Cardiac muscle cell (in vitro differentiated cells and primary cell): ENCODE results near the gene FXYD7. TPM values are rescaled to one million over a fixed set of nuclear protein-coding genes. Genes with fewer than 3 reads are reported as not detected.
"Not testable (repeated sequence)": the region's sequence is repeated elsewhere in the genome, so short reads cannot be mapped to it uniquely, and the experiment has no call there.

Experiments used
- DNase-seq, 2 donors: peaks; one replicate each; pipeline versions ENCODE4 v3.0.0 to v3.0.0-alpha.2; 2010 to 2017; ENCODE audit warnings: low read depth in 1 of 2, low spot score in 1 of 2
- H3K27ac ChIP-seq: fragments of 200-600 bp; sonication (generic); 2 replicates; pipeline ENCODE4 v1.5.1; 2016
- H3K27me3 ChIP-seq: fragments of 200-600 bp; sonication (generic); 2 replicates; pipeline ENCODE4 v1.6.0; 2016; ENCODE audit warnings: control low read depth
- H3K36me3 ChIP-seq: fragments of 200-600 bp; sonication (generic); 2 replicates; pipeline ENCODE4 v1.5.1; 2016; ENCODE audit warnings: control low read depth
- H3K4me1 ChIP-seq: fragments of 200-600 bp; sonication (generic); 2 replicates; pipeline ENCODE4 v1.8.1; 2017; ENCODE audit warnings: low read depth, mild to moderate bottlenecking, mixed run types
- H3K4me3 ChIP-seq: fragments of 200-600 bp; sonication (generic); 2 replicates; pipeline ENCODE4 v1.5.1; 2016; ENCODE audit warnings: mild to moderate bottlenecking
- H3K9me3 ChIP-seq: fragments of 200-600 bp; sonication (generic); 2 replicates; pipeline ENCODE4 v1.5.1; 2017; ENCODE audit warnings: low read depth, mild to moderate bottlenecking, control low read depth
- polyA plus RNA-seq: library from polyadenylated mRNA; unstranded; fragments of >200 nt; fragmentation: Nextera tagmentation; extraction: Ambion mirVana; gene quantifications from 2 replicates; pipeline ENCODE4 v1.2.1, GENCODE V29; 2016
- total RNA-seq: library from RNA; depleted of rRNA; stranded (reverse); fragments of >200 nt; gene quantifications from 2 replicates; pipeline ENCODE4 v1.2.3, GENCODE V29; 2016
- TF ChIP-seq, protein P1 (sequence below): IDR thresholded peaks from 2 replicates; pipeline ENCODE4 v1.5.1; 2012; ENCODE audit warnings: low read depth, mild to moderate bottlenecking, low read length

The FXYD7 gene
- total and polyA plus RNA-seq, 2 experiments from 2014 or later, result 2.6 to 3.5 TPM

DNA sequence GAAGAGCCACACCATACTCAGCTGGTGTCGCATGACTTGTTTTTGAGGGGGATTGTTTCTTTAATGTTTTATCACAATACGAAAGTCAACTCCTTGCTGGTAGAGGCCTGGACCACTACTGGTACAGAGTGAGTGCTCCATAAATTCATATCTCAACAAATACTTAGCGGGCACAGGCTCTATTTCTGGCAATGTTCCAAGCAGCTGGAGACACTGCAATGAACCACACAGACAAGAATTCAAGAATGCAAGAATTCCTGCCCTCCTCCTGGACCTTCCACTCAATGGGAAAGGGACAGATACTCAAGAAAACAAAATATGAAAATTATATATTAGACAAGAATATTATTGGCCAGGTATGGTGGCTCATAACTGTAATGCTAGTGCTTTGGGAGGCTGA lies 6.4 kb downstream of the FXYD7 start:
- Histone ChIP-seq H3K27me3 (peaks cover 28% of the 10 kb centered on the region), H3K4me1 (peaks cover 6% of the 10 kb centered on the region), H3K27ac (no peak overlapping the region), H3K36me3 (no peaks in the 10 kb centered on the region), H3K9me3 (no peaks in the 10 kb centered on the region), H3K4me3 (no peak overlapping the region)
- TF ChIP-seq, protein P1, sequence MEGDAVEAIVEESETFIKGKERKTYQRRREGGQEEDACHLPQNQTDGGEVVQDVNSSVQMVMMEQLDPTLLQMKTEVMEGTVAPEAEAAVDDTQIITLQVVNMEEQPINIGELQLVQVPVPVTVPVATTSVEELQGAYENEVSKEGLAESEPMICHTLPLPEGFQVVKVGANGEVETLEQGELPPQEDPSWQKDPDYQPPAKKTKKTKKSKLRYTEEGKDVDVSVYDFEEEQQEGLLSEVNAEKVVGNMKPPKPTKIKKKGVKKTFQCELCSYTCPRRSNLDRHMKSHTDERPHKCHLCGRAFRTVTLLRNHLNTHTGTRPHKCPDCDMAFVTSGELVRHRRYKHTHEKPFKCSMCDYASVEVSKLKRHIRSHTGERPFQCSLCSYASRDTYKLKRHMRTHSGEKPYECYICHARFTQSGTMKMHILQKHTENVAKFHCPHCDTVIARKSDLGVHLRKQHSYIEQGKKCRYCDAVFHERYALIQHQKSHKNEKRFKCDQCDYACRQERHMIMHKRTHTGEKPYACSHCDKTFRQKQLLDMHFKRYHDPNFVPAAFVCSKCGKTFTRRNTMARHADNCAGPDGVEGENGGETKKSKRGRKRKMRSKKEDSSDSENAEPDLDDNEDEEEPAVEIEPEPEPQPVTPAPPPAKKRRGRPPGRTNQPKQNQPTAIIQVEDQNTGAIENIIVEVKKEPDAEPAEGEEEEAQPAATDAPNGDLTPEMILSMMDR, result no peak
- no peak for DNase-seq

- TF ChIP-seq, protein P1, result no peak
- H3K9me3 ChIP-seq, result no peaks in the 10 kb centered on the region
- H3K27me3 ChIP-seq, result peaks cover 28% of the 10 kb centered on the region
- no peak overlapping the region for H3K27ac ChIP-seq
- DNase-seq, result no peak
- peaks cover 6% of the 10 kb centered on the region for H3K4me1 ChIP-seq
- H3K4me3 ChIP-seq, result no peak overlapping the region
- no peaks in the 10 kb centered on the region for H3K36me3 ChIP-seq
Measured at GRCh38 chr19:35150445-35150844, 7.4 kb downstream of the FXYD7 start.

GRCh38 chr19:35151273-35152065 lies 8.4 kb downstream of the FXYD7 start:
- DNase-seq, result no peak

GRCh38 chr19:35153129-35153522 lies 10.1 kb downstream of the FXYD7 start:
- DNase-seq, result not testable (repeated sequence)

More at GRCh38 chr19:35151273-35152065, 8.4 kb downstream of the FXYD7 start:
- Histone ChIP-seq H3K36me3 (no peaks in the 10 kb centered on the region), H3K9me3 (no peaks in the 10 kb centered on the region), H3K27ac (no peak overlapping the region), H3K4me3 (no peak overlapping the region), H3K4me1 (peaks cover 6% of the 10 kb centered on the region), H3K27me3 (peaks cover 27% of the 10 kb centered on the region)
- TF ChIP-seq, protein P1, result no peak

DNA sequence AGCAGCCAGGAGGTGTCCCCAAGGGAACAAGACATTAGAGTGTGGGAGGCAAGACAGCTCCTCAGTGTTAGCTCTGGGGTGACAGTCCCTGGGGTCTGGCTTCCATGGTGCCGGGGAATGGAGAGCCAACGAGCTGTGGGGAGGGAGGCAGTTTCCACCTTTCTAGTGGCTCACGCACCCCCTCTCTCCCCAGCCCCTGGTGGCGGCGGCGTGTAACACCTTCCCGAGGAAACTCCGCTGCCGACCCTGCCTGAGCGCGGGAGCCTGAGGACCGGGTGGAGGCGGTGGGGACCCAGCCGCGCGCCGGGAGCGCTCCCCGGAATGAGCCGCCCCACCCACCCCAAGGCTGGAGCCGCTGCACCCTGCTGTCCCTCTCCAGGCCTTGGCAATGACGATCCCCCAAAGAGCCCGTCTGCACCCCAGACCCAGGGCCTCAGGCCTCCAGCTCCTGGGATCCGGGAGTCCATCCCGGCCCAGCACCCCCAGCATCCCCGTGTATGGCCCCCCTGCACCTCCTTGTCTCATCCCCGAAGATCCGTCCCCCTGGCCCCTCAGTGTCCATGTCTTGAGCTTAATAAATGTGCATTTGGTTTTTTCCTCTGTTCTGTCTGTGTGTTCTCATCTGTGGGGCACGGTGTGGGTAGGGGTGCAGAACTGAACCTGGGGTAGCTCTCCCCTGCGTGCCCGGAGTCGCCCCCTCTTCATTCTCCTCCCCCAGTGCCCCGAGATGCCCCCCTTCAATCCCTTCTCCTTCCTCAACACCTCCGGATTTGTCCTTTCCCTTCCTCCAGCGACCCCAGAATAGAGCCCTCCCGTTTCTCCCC lies 10.9 kb downstream of the FXYD7 start:
- peak overlapping the region; percentile 39 for H3K4me3 ChIP-seq
- TF ChIP-seq, protein P1, result peak; percentile 65
- peaks cover 6% of the 10 kb centered on the region for H3K4me1 ChIP-seq
- no peak overlapping the region for H3K27ac ChIP-seq
- peaks cover 27% of the 10 kb centered on the region for H3K27me3 ChIP-seq
- H3K9me3 ChIP-seq, result no peaks in the 10 kb centered on the region
- peak; percentile 48 to 55 for DNase-seq
- no peaks in the 10 kb centered on the region for H3K36me3 ChIP-seq

More at GRCh38 chr19:35153129-35153522, 10.1 kb downstream of the FXYD7 start:
- not testable (repeated sequence) for H3K36me3 ChIP-seq, H3K27ac ChIP-seq, H3K4me3 ChIP-seq, H3K4me1 ChIP-seq, H3K9me3 ChIP-seq
- H3K27me3 ChIP-seq, result peaks cover 27% of the 10 kb centered on the region
